A673 (cell line): ENCODE data around the gene ARSI.

Source experiments
- EZH2 ChIP-seq: fragments of 200-600 bp; sonication (generic); IDR thresholded peaks from 2 replicates; pipeline ENCODE4 v1.6.1; 2017; ENCODE audit warnings: borderline replicate concordance, low read depth, mild to moderate bottlenecking, mixed read lengths, antibody characterized with exemption, low read length; ENCODE audit not compliant: poor library complexity, severe bottlenecking
- TF ChIP-seq, protein P1 (sequence below): fragments of 300-800, 200-600 bp; sonication (generic); conservative IDR thresholded peaks from 2 replicates; pipeline ENCODE4 v1.5.1; 2017; ENCODE audit warnings: low read depth, mild to moderate bottlenecking, antibody characterized with exemption, low read length, moderate library complexity, mixed read lengths

DNA sequence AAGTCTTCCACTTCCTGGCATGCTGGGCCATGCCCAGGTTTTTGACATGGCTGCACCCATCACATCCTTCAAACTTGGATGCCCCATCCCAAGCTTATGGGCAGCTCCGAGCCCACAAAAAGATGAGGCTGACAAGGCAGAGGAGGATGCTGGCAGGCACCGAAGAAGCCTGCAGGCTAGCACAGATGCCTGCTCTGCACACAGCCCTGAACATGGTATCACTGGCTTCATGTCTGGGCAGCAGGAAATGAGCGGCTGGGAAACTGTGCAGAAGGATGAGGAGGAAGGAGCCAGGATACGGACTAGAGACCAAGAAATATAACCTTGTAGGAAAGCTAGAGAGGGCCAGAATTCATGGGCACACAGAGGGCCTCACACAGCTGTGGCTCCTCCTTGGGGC lies 27.9 kb downstream of the ARSI start:
- TF ChIP-seq, protein P1, sequence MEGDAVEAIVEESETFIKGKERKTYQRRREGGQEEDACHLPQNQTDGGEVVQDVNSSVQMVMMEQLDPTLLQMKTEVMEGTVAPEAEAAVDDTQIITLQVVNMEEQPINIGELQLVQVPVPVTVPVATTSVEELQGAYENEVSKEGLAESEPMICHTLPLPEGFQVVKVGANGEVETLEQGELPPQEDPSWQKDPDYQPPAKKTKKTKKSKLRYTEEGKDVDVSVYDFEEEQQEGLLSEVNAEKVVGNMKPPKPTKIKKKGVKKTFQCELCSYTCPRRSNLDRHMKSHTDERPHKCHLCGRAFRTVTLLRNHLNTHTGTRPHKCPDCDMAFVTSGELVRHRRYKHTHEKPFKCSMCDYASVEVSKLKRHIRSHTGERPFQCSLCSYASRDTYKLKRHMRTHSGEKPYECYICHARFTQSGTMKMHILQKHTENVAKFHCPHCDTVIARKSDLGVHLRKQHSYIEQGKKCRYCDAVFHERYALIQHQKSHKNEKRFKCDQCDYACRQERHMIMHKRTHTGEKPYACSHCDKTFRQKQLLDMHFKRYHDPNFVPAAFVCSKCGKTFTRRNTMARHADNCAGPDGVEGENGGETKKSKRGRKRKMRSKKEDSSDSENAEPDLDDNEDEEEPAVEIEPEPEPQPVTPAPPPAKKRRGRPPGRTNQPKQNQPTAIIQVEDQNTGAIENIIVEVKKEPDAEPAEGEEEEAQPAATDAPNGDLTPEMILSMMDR: no peak
- TF ChIP-seq EZH2: no peak
